Neural cell (in vitro differentiated cells): ENCODE measurements around the gene COL13A1. TPM values are rescaled to one million over a fixed set of nuclear protein-coding genes. Genes with fewer than 3 reads are reported as not detected.
A peak's percentile ranks its signal among the peaks of the same experiment; 100 is the strongest.

Source experiments
- H2AFZ ChIP-seq: fragments of 200-600, 300-800 bp; sonication (generic), shearing (Covaris generic); 2 replicates; pipeline ENCODE4 v1.6.0; 2014; ENCODE audit warnings: low read depth, mild to moderate bottlenecking, antibody characterized with exemption, low read length, moderate library complexity
- H3F3A ChIP-seq: fragments of 200-600 bp; shearing (Covaris generic); 2 replicates; pipeline ENCODE4 v1.6.1; 2016; ENCODE audit warnings: mild to moderate bottlenecking, moderate library complexity, mixed read lengths, antibody characterized with exemption, low read length; ENCODE audit not compliant: insufficient read depth, poor library complexity, severe bottlenecking
- H3K27ac ChIP-seq: fragments of 200-600, 300-800 bp; sonication (generic), shearing (Covaris generic); 2 replicates; pipeline ENCODE4 v1.5.1; 2014; ENCODE audit warnings: mild to moderate bottlenecking, low read length, moderate library complexity
- H3K27me3 ChIP-seq: fragments of 300-800, 200-600 bp; sonication (generic), shearing (Covaris generic); 2 replicates; pipeline ENCODE4 v1.6.0; 2014; ENCODE audit warnings: mild to moderate bottlenecking, low read depth, low read length, moderate library complexity; ENCODE audit not compliant: insufficient read depth
- H3K36me3 ChIP-seq: fragments of 300-800, 200-600 bp; sonication (generic), shearing (Covaris generic); 2 replicates; pipeline ENCODE4 v1.5.1; 2014; ENCODE audit warnings: mild to moderate bottlenecking, antibody characterized with exemption, low read length, moderate library complexity; ENCODE audit not compliant: insufficient read depth
- H3K4me2 ChIP-seq: fragments of 300-800, 200-600 bp; sonication (generic), shearing (Covaris generic); 2 replicates; pipeline ENCODE4 v1.6.0; 2014; ENCODE audit warnings: mild to moderate bottlenecking, low read length
- H3K4me3 ChIP-seq: fragments of 300-800, 200-600 bp; sonication (generic), shearing (Covaris generic); 2 replicates; pipeline ENCODE4 v1.5.1; 2014; ENCODE audit warnings: mild to moderate bottlenecking, low read length, moderate library complexity
- H3K79me2 ChIP-seq: fragments of 200-600 bp; shearing (Covaris generic); replicated peaks from 2 replicates; pipeline ENCODE4 v1.6.0; 2014; ENCODE audit warnings: mild to moderate bottlenecking, low read length, moderate library complexity; ENCODE audit not compliant: insufficient read depth
- H3K9ac ChIP-seq: fragments of 300-800, 200-600 bp; sonication (generic), shearing (Covaris generic); 2 replicates; pipeline ENCODE4 v1.6.1; 2016; ENCODE audit warnings: mild to moderate bottlenecking, low read length, mixed read lengths
- H3K9me2 ChIP-seq: fragments of 200-600 bp; shearing (Covaris generic); 2 replicates; pipeline ENCODE4 v1.6.1; 2016; ENCODE audit warnings: mild to moderate bottlenecking, low read length, mixed read lengths; ENCODE audit not compliant: insufficient read depth
- H3K9me3 ChIP-seq: fragments of 200-600, 300-800 bp; sonication (generic), shearing (Covaris generic); 2 replicates; pipeline ENCODE4 v1.6.1; 2016; ENCODE audit warnings: mild to moderate bottlenecking, mixed run types, low read length, moderate library complexity, mixed read lengths
- H4K20me1 ChIP-seq: fragments of 200-600 bp; shearing (Covaris generic); 2 replicates; pipeline ENCODE4 v1.6.1; 2016; ENCODE audit warnings: mild to moderate bottlenecking, mixed run types; ENCODE audit not compliant: insufficient read depth
- CTCF ChIP-seq: fragments of 450-650 bp; IDR thresholded peaks from 2 replicates; pipeline ENCODE4 v1.5.1; 2014; ENCODE audit warnings: antibody characterized with exemption, mild to moderate bottlenecking, moderate library complexity; ENCODE audit not compliant: poor library complexity, severe bottlenecking
- EP300 ChIP-seq: fragments of 450-650 bp; conservative IDR thresholded peaks from 2 replicates; pipeline ENCODE4 v1.6.1; 2014; ENCODE audit warnings: antibody characterized with exemption, mild to moderate bottlenecking, moderate library complexity; ENCODE audit not compliant: poor library complexity, severe bottlenecking
- EZH2 ChIP-seq: fragments of 200-600, 300-800 bp; shearing (Covaris generic), sonication (generic); IDR thresholded peaks from 2 replicates; pipeline ENCODE4 v1.6.1; 2014; ENCODE audit warnings: antibody characterized with exemption, low read length, borderline replicate concordance, mild to moderate bottlenecking; ENCODE audit not compliant: insufficient read depth, poor library complexity, severe bottlenecking
- MXI1 ChIP-seq: fragments of 450-650 bp; conservative IDR thresholded peaks from 2 replicates; pipeline ENCODE4 v1.6.1; 2014; ENCODE audit warnings: antibody characterized with exemption, mild to moderate bottlenecking; ENCODE audit not compliant: poor library complexity, severe bottlenecking
- POLR2AphosphoS5 ChIP-seq: IDR thresholded peaks from 2 replicates; pipeline ENCODE4 v1.6.1; 2012
- RAD21 ChIP-seq: fragments of 450-650 bp; conservative IDR thresholded peaks from 2 replicates; pipeline ENCODE4 v1.6.1; 2014; ENCODE audit warnings: antibody characterized with exemption, mild to moderate bottlenecking, moderate library complexity
- REST ChIP-seq: IDR thresholded peaks from 2 replicates; pipeline ENCODE4 v1.6.1; 2012; ENCODE audit warnings: borderline replicate concordance
- SMC3 ChIP-seq: fragments of 450-650 bp; conservative IDR thresholded peaks from 2 replicates; pipeline ENCODE4 v1.6.1; 2014; ENCODE audit warnings: antibody characterized with exemption, mild to moderate bottlenecking, moderate library complexity; ENCODE audit not compliant: poor library complexity
- TAF1 ChIP-seq: IDR thresholded peaks from 2 replicates; pipeline ENCODE4 v1.6.1; 2012; ENCODE audit warnings: low read depth
- polyA plus RNA-seq: library from polyadenylated mRNA; depleted of rRNA; stranded (reverse); fragments of >200 nt; gene quantifications from 2 replicates; pipeline ENCODE4 v1.2.3, GENCODE V29; 2014

COL13A1 gene
- polyA plus RNA-seq, 1 donor from 2014 or later: 4.7 TPM

GRCh38 chr10:69802424-69803161 lies 887 bp downstream of the COL13A1 start:
- no peak for TF ChIP-seq REST
- TF ChIP-seq CTCF: peak; percentile 66
- TF ChIP-seq EP300: no peak
- TF ChIP-seq SMC3: peak; percentile 45
- no peak for TF ChIP-seq EZH2
- no peak for TF ChIP-seq MXI1
- no peak for TF ChIP-seq TAF1
- peak; percentile 46 for TF ChIP-seq RAD21
- TF ChIP-seq POLR2AphosphoS5: no peak
- no peaks in the 10 kb centered on the region for H3K79me2 ChIP-seq
- H3K36me3 ChIP-seq: no peaks in the 10 kb centered on the region
- no peak overlapping the region for H3K27ac ChIP-seq
- H3F3A ChIP-seq: no peaks in the 10 kb centered on the region
- H3K9me3 ChIP-seq: no peaks in the 10 kb centered on the region
- H4K20me1 ChIP-seq: no peaks in the 10 kb centered on the region
- peak overlapping the region; percentile 84 for H3K4me2 ChIP-seq
- peaks cover 45% of the 10 kb centered on the region for H3K27me3 ChIP-seq
- H2AFZ ChIP-seq: peak overlapping the region; percentile 38
- H3K9me2 ChIP-seq: no peaks in the 10 kb centered on the region
- peak overlapping the region; percentile 76 for H3K4me3 ChIP-seq
- H3K9ac ChIP-seq: peak overlapping the region; percentile 65

- Histone ChIP-seq H3K27me3 (peaks cover 45% of the 10 kb centered on the region), H3K9me3 (no peaks in the 10 kb centered on the region), H4K20me1 (no peaks in the 10 kb centered on the region), H3K9ac (no peak overlapping the region), H3K4me2 (no peak overlapping the region), H3K27ac (no peak overlapping the region), H3K36me3 (no peaks in the 10 kb centered on the region), H3F3A (no peaks in the 10 kb centered on the region), H3K4me3 (no peak overlapping the region), H3K79me2 (no peaks in the 10 kb centered on the region), H2AFZ (no peak overlapping the region), H3K9me2 (no peaks in the 10 kb centered on the region)
- TF ChIP-seq EZH2 (no peak), POLR2AphosphoS5 (no peak), REST (no peak), MXI1 (no peak), CTCF (no peak), EP300 (no peak), SMC3 (no peak), RAD21 (no peak), TAF1 (no peak)
Observed at GRCh38 chr10:69803809-69804208, 2.1 kb downstream of the COL13A1 start.
